Mucosa of descending colon (tissue), 3 donors: ENCODE measurements around the gene TBL1XR1. TPM values are rescaled to one million over a fixed set of nuclear protein-coding genes. Genes with fewer than 3 reads are reported as not detected.
"Not testable (repeated sequence)": the region's sequence is repeated elsewhere in the genome, so short reads cannot be mapped to it uniquely, and the experiment has no call there.

Source experiments
- ATAC-seq: fragments of 200-7000 bp; cut with Tn5 transposase; one replicate; pipeline ENCODE4 v1.9.1; 2020; ENCODE audit warnings: mild to moderate bottlenecking, moderate library complexity
- DNase-seq, 3 donors: peaks; one replicate each; pipeline ENCODE4 v3.0.0-alpha.2; 2020
- H3K36me3 ChIP-seq: fragments of 200-600 bp; one replicate; pipeline ENCODE4 v1.8.0; 2021; ENCODE audit warnings: low read depth, mild to moderate bottlenecking
- H3K4me1 ChIP-seq: fragments of 200-600 bp; one replicate; pipeline ENCODE4 v1.8.0; 2021; ENCODE audit warnings: low read depth, mild to moderate bottlenecking
- H3K4me3 ChIP-seq: fragments of 200-600 bp; one replicate; pipeline ENCODE4 v1.8.0; 2021; ENCODE audit warnings: mild to moderate bottlenecking
- H3K9me3 ChIP-seq: fragments of 200-600 bp; one replicate; pipeline ENCODE4 v1.8.0; 2021; ENCODE audit warnings: mild to moderate bottlenecking
- CTCF ChIP-seq: fragments of 200-600 bp; IDR thresholded peaks from one replicate; pipeline ENCODE4 v1.8.0; 2022; ENCODE audit warnings: antibody characterized with exemption, mild to moderate bottlenecking
- intact Hi-C, 2 donors: fragments of 100-400 bp; cut with DNase I in 1 of 2; cut with micrococcal nuclease in 1 of 2; formaldehyde crosslinking; loops; one replicate each; pipeline versions ENCODE4 v1.11.0 to v1.11.1; 2022; cut with DNase I, micrococcal nuclease
- total RNA-seq, 3 donors: library from RNA; stranded (reverse); fragmentation: NEBNext Ultra II Directional in 2 of 3; extraction: Animal tissue kit (Norgen Biotek cat#: 25700) in 2 of 3; gene quantifications; one replicate each; pipeline versions ENCODE4 v1.2.1 to v1.2.4, GENCODE V29; 2021 to 2023
- donor health status: DM: no; HTN: no; CAD: no; lungs with moderate emphysema.
- donor health status: DM: no; HTN: no; CAD: no.
- donor health status: DM: no; HTN: yes; CAD: no.

TBL1XR1 gene
- total RNA-seq, 3 donors from 2014 or later = 175 to 200 (median 178) TPM

- no peak overlapping the region for H3K4me3 ChIP-seq
- H3K9me3 ChIP-seq = no peaks in the 10 kb centered on the region
- no peak for TF ChIP-seq CTCF
- intact Hi-C loops = no loop called here
- ATAC-seq (no peak), DNase-seq (no peak)
- peaks cover 18% of the 10 kb centered on the region for H3K4me1 ChIP-seq
- no peaks in the 10 kb centered on the region for H3K36me3 ChIP-seq
These were observed 10.9 kb upstream of the TBL1XR1 start for GRCh38 chr3:177208223-177208622.

GRCh38 chr3:177206936-177207335 lies 9.7 kb upstream of the TBL1XR1 start:
- ATAC-seq (no peak), DNase-seq (no peak)
- TF ChIP-seq CTCF = no peak
- Histone ChIP-seq H3K36me3 (no peaks in the 10 kb centered on the region), H3K4me1 (peaks cover 8% of the 10 kb centered on the region), H3K4me3 (no peak overlapping the region), H3K9me3 (no peaks in the 10 kb centered on the region)
- intact Hi-C loops = no loop called here

DNA sequence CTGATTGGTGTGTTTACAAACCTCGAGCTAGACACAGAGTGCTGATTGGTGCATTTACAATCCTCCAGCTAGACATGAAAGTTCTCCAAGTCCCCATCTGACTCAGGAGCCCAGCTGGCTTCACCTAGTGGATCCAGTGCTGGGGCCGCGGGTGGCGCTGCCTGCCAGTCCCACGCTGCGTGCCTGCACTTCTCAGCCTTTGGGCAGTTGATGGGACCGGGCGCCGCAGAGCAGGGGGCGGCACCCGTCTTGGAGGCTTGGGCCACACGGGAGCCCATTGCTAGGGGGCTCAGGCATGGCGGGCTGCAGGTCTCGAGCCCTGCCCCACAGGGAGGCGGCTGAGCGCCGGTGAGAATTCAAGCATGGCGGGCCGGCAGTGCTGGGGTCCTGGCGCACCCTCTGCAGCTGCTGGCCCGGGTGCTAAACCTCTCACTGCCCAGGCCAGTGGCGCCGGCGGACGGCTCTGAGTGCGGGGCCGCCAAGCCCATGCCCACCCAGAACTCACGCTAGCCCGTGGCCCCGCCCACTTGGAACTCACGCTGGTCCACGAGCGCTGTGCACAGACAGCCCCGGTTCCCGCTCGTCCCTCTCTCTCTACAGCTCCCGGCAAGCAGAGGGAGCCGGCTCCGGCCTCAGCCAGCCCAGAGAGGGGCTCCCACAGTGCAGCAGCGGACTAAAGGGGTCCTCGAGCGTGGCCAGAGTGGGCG lies 6.6 kb upstream of the TBL1XR1 start:
- no peak for TF ChIP-seq CTCF
- intact Hi-C loops = no loop called here
- DNase-seq (no peak), ATAC-seq (no peak)
- H3K36me3 ChIP-seq = no peaks in the 10 kb centered on the region
- H3K4me3 ChIP-seq = no peak overlapping the region
- peaks cover 15% of the 10 kb centered on the region for H3K4me1 ChIP-seq
- H3K9me3 ChIP-seq = no peaks in the 10 kb centered on the region

- intact Hi-C loops, DNase-seq, H3K4me3 ChIP-seq: not testable (repeated sequence)
These were observed 5.7 kb upstream of the TBL1XR1 start for GRCh38 chr3:177203016-177203415.

GRCh38 chr3:177201700-177202397 lies 4.6 kb upstream of the TBL1XR1 start:
- Histone ChIP-seq H3K9me3 (no peaks in the 10 kb centered on the region), H3K4me3 (no peak overlapping the region), H3K36me3 (no peaks in the 10 kb centered on the region), H3K4me1 (peaks cover 17% of the 10 kb centered on the region)
- intact Hi-C loops = no loop called here
- peak; percentile 36 for ATAC-seq
- TF ChIP-seq CTCF = no peak
- DNase-seq = no peak

More at GRCh38 chr3:177203016-177203415, 5.7 kb upstream of the TBL1XR1 start:
- H3K9me3 ChIP-seq, H3K36me3 ChIP-seq, ATAC-seq: not testable (repeated sequence)
- peaks cover 15% of the 10 kb centered on the region for H3K4me1 ChIP-seq

- Histone ChIP-seq H3K4me1 (peaks cover 17% of the 10 kb centered on the region), H3K36me3 (no peaks in the 10 kb centered on the region), H3K9me3 (no peaks in the 10 kb centered on the region), H3K4me3 (no peak overlapping the region)
- DNase-seq (no peak), ATAC-seq (no peak)
- intact Hi-C loops = loop anchor here (5.0 to 10.0 kb wide), 4 partner anchors 134 to 1186 kb away; no protein-coding TSS in a partner anchor
- no peak for TF ChIP-seq CTCF
These were observed 2.0 kb upstream of the TBL1XR1 start for GRCh38 chr3:177199206-177199760.
